Limb (tissue), 2 donors: ENCODE results near the gene NAALADL2.

ENCODE experiments used
- DNase-seq, 2 donors: peaks; one replicate each; pipeline ENCODE4 v3.0.0-alpha.2; 2016; ENCODE audit errors: extremely low spot score in 2 of 2

NAALADL2 gene

GRCh38 chr3:175297216-175297615 is 438.1 kb downstream of the NAALADL2 start:
- DNase-seq = no peak

GRCh38 chr3:175301741-175302140 is 442.6 kb downstream of the NAALADL2 start:
- no peak for DNase-seq

- peak; percentile 44 to 76 for DNase-seq
Measured at GRCh38 chr3:175304404-175304803, 445.3 kb downstream of the NAALADL2 start.

- no peak for DNase-seq
Measured at GRCh38 chr3:175307642-175308041, 448.5 kb downstream of the NAALADL2 start.

- DNase-seq = no peak
Measured at GRCh38 chr3:175308097-175308496, 449.0 kb downstream of the NAALADL2 start.

GRCh38 chr3:175310046-175310445 is 450.9 kb downstream of the NAALADL2 start:
- DNase-seq = no peak

- DNase-seq = no peak
Measured at GRCh38 chr3:175311404-175311803, 452.3 kb downstream of the NAALADL2 start.

GRCh38 chr3:175311946-175312345 is 452.8 kb downstream of the NAALADL2 start:
- DNase-seq = no peak

- DNase-seq = no peak
Measured at GRCh38 chr3:175312791-175313190, 453.7 kb downstream of the NAALADL2 start.

- DNase-seq = no peak
Measured at GRCh38 chr3:175316799-175317198, 457.7 kb downstream of the NAALADL2 start.

- no peak for DNase-seq
Measured at GRCh38 chr3:175325440-175325839, 466.3 kb downstream of the NAALADL2 start.

GRCh38 chr3:175326041-175326440 is 466.9 kb downstream of the NAALADL2 start:
- DNase-seq = no peak

- DNase-seq = no peak
Measured at GRCh38 chr3:175329373-175329772, 470.2 kb downstream of the NAALADL2 start.

- no peak for DNase-seq
Measured at GRCh38 chr3:175335229-175335628, 476.1 kb downstream of the NAALADL2 start.

GRCh38 chr3:175336406-175337133 is 477.4 kb downstream of the NAALADL2 start:
- DNase-seq = no peak

GRCh38 chr3:175337631-175338030 is 478.5 kb downstream of the NAALADL2 start:
- DNase-seq = no peak

GRCh38 chr3:175338775-175339535 is 479.8 kb downstream of the NAALADL2 start:
- DNase-seq = no peak

- DNase-seq = no peak
Measured at GRCh38 chr3:175340338-175341015, 481.3 kb downstream of the NAALADL2 start.

GRCh38 chr3:175342196-175342595 is 483.1 kb downstream of the NAALADL2 start:
- DNase-seq = no peak

GRCh38 chr3:175343946-175344345 is 484.8 kb downstream of the NAALADL2 start:
- DNase-seq = no peak

- DNase-seq = no peak
Measured at GRCh38 chr3:175346573-175347356, 487.6 kb downstream of the NAALADL2 start.
